ENCODE measurements around the gene DVL2.

Gene DVL2

GRCh38 chr17:7240375-7240774, 6.1 kb upstream of the DVL2 start:
- Histone ChIP-seq H3K9me3 (ENCODE audit: control insufficient read depth, insufficient read depth, low read depth, low read length) (no peaks in the 10 kb centered on the region), H3K27ac (ENCODE audit: extremely low read depth, low read depth, low read length) (0 out of 2 replicates have a peak overlapping the region, but pooled peaks have one; percentile 21), H3K36me3 (ENCODE audit: control insufficient read depth in 2 of 2, insufficient read depth in 1 of 2, low read length in 2 of 2) (peaks cover 21 to 54% of the 10 kb centered on the region in 2 experiments), H3K4me3 (ENCODE audit: low read depth, low read length) (peak overlapping the region; percentile 20; the same call in 1 of the 2 replicates), H3K4me1 (ENCODE audit: control insufficient read depth, insufficient read depth, low read length) (peaks cover 13% of the 10 kb centered on the region)
- peak; percentile 97 for TF ChIP-seq PRDM1 (tag by site-specific recombination; IDR thresholded peaks at IDR 0.05)
- TF ChIP-seq ZNF518A (tag by site-specific recombination; conservative IDR thresholded peaks at IDR 0.05; ENCODE audit: low read depth), result no peak
- CTCF ChIA-PET, result interaction anchor here (0.6 to 5.2 kb wide), 3 partner anchors 20 to 56 kb away, joined by 3 to 33 read pairs (median 12); partner anchors contain the start of genes ACADVL and DLG4
- POLR2A ChIA-PET, result interaction anchor here (0.6 to 14.2 kb wide), 5 partner anchors 11 to 897 kb away, joined by 4 to 284 read pairs (median 6); partner anchors contain the start of genes ACADVL, CTDNEP1, DLG4 and ELP5

- H3K36me3 ChIP-seq (ENCODE audit: control insufficient read depth in 2 of 2, insufficient read depth in 1 of 2, low read length in 2 of 2), result peaks cover 18 to 55% of the 10 kb centered on the region in 2 experiments
- CTCF ChIA-PET, result interaction anchor here (0.6 to 5.2 kb wide), 5 partner anchors 19 to 1826 kb away, joined by 3 to 33 read pairs (median 3); partner anchors contain the start of genes ACADVL and DLG4
- H3K4me1 ChIP-seq (ENCODE audit: control insufficient read depth, insufficient read depth, low read length), result peaks cover 13% of the 10 kb centered on the region
- POLR2A ChIA-PET, result interaction anchor here (0.6 to 14.2 kb wide), 18 partner anchors 9 to 1171 kb away, joined by 3 to 284 read pairs (median 4); partner anchors contain the start of genes ACADVL, CTDNEP1, DLG4 and ELP5
- H3K4me3 ChIP-seq (ENCODE audit: low read depth, low read length), result peak within 1 kb of the TSS; percentile 90
- H3K27ac ChIP-seq (ENCODE audit: extremely low read depth, low read depth, low read length), result peak within 1 kb of the TSS; percentile 89
- H3K9me3 ChIP-seq (ENCODE audit: control insufficient read depth, insufficient read depth, low read depth, low read length), result no peaks in the 10 kb centered on the region
- TF ChIP-seq ZNF747 (tag by site-specific recombination; IDR thresholded peaks at IDR 0.05) (no peak), ZNF175 (tag by site-specific recombination; IDR thresholded peaks at IDR 0.05) (no peak), ZNF768 (tag by site-specific recombination; IDR thresholded peaks at IDR 0.05) (no peak), IKZF3 (tag by site-specific recombination; IDR thresholded peaks at IDR 0.05) (peak; percentile 74), SP3 (tag by site-specific recombination; IDR thresholded peaks at IDR 0.05) (peak; percentile 98), BCL11A (tag by site-specific recombination; IDR thresholded peaks at IDR 0.05; ENCODE audit: low read depth) (no peak), ZNF121 (tag by site-specific recombination; IDR thresholded peaks at IDR 0.05) (no peak), ZNF223 (tag by site-specific recombination; IDR thresholded peaks at IDR 0.05) (peak; percentile 66; the same call in 1 of the 2 replicates), ZNF155 (tag by site-specific recombination; IDR thresholded peaks at IDR 0.05) (no peak), ZNF248 (tag by site-specific recombination; IDR thresholded peaks at IDR 0.05) (no peak), ZNF777 (tag by site-specific recombination; IDR thresholded peaks at IDR 0.05; ENCODE audit: borderline replicate concordance) (0 out of 2 replicates have a peak, but pooled peaks have one; percentile 4), ZSCAN23 (tag by site-specific recombination; IDR thresholded peaks at IDR 0.05) (no peak), ZNF211 (tag by site-specific recombination; IDR thresholded peaks at IDR 0.05; ENCODE audit: low read depth) (no peak), ZNF2 (tag by site-specific recombination; IDR thresholded peaks at IDR 0.05) (no peak), ZNF302 (tag by site-specific recombination; IDR thresholded peaks at IDR 0.05; ENCODE audit: low read depth) (no peak), ZNF112 (tag by site-specific recombination; IDR thresholded peaks at IDR 0.05) (no peak), GLIS1 (tag by site-specific recombination; IDR thresholded peaks at IDR 0.05) (peak; percentile 80), PRDM4 (tag by site-specific recombination; IDR thresholded peaks at IDR 0.05) (0 out of 2 replicates have a peak, but pooled peaks have one; percentile 14), ZNF366 (tag by site-specific recombination; conservative IDR thresholded peaks at IDR 0.05) (peak; percentile 100), ZNF596 (tag by site-specific recombination; IDR thresholded peaks at IDR 0.05) (no peak), ZNF514 (tag by site-specific recombination; IDR thresholded peaks at IDR 0.05) (no peak), ZNF560 (tag by site-specific recombination; IDR thresholded peaks at IDR 0.05; ENCODE audit: borderline replicate concordance) (no peak), YY1 (tag by site-specific recombination; IDR thresholded peaks at IDR 0.05) (peak; percentile 63; the same call in 1 of the 2 replicates), TRIM28 (IDR thresholded peaks at IDR 0.05; ENCODE audit: borderline replicate concordance, low read length) (no peak), ZNF670 (tag by site-specific recombination; IDR thresholded peaks at IDR 0.05; ENCODE audit: low read depth) (no peak)
Observed at GRCh38 chr17:7239091-7240027, 5.0 kb upstream of the DVL2 start, which contains the start of gene PHF23. TSS of gene PHF23 (minus strand) at chr17:7239457. CDS start at chr17:7239279, 178 bp downstream.

All from HEK293 (cell line).